CD4-positive, alpha-beta T cell (primary cell): ENCODE results near the gene EYA2. TPM values are rescaled to one million over a fixed set of nuclear protein-coding genes. Genes with fewer than 3 reads are reported as not detected.

Source experiments
- ATAC-seq: fragments of 200-7000 bp; cut with Tn5 transposase; one replicate; pipeline ENCODE4 v1.10.0; 2022; ENCODE audit warnings: mild to moderate bottlenecking; ENCODE audit not compliant: poor library complexity
- CTCF ChIA-PET: fragments of 350-600 bp; sonication (Branson Sonifier 250); formaldehyde crosslinking; loops from one replicate; lab custom pipeline; 2021; ENCODE audit warnings: antibody characterized with exemption, inconsistent platforms; lab: Charles Lee
- POLR2A ChIA-PET: fragments of 350-600 bp; sonication (Branson Sonifier 250); formaldehyde crosslinking; loops from one replicate; lab custom pipeline; 2021; ENCODE audit warnings: antibody characterized with exemption, inconsistent platforms; lab: Charles Lee
- DNase-seq, 14 experiments: peaks; one replicate each; pipeline ENCODE4 v3.0.0-alpha.2; 2013 to 2020; ENCODE audit warnings: mixed read lengths in 2 of 14
- H3K27ac ChIP-seq, 2 donors: one replicate each; pipeline versions ENCODE4 v1.5.1 to v1.7.0; 2013; ENCODE audit warnings: low read length in 2 of 2, low read depth in 1 of 2, mild to moderate bottlenecking in 1 of 2
- H3K27me3 ChIP-seq, 2 experiments: 1 replicate in 1 of 2; 2 replicates in 1 of 2; pipeline versions ENCODE4 v1.6.1 to v1.7.0; 2013; ENCODE audit warnings: low read length in 2 of 2, control low read depth in 1 of 2, mild to moderate bottlenecking in 1 of 2, moderate library complexity in 1 of 2; ENCODE audit not compliant: insufficient read depth in 2 of 2, control insufficient read depth in 1 of 2
- H3K36me3 ChIP-seq: one replicate; pipeline ENCODE4 v1.6.1; 2013; ENCODE audit warnings: low read length, control low read depth; ENCODE audit not compliant: insufficient read depth
- H3K4me1 ChIP-seq: one replicate; pipeline ENCODE4 v1.6.1; 2013; ENCODE audit warnings: low read length, control low read depth; ENCODE audit not compliant: insufficient read depth
- H3K4me3 ChIP-seq: one replicate; pipeline ENCODE4 v1.5.1; 2013; ENCODE audit warnings: mild to moderate bottlenecking, low read length, moderate library complexity
- H3K9me3 ChIP-seq, 2 experiments: 1 replicate in 1 of 2; 2 replicates in 1 of 2; pipeline versions ENCODE4 v1.6.1 to v1.7.0; 2013; ENCODE audit warnings: low read length in 2 of 2, mild to moderate bottlenecking in 2 of 2, control low read depth in 1 of 2, moderate library complexity in 1 of 2; ENCODE audit not compliant: control insufficient read depth in 1 of 2, insufficient read depth in 1 of 2
- H3K27ac Mint-ChIP-seq: one replicate; pipeline ENCODE4 v1.8.0; 2020; ENCODE audit warnings: mixed read lengths
- H3K27me3 Mint-ChIP-seq: one replicate; pipeline ENCODE4 v1.8.0; 2021; ENCODE audit warnings: mixed read lengths
- H3K36me3 Mint-ChIP-seq: one replicate; pipeline ENCODE4 v1.8.0; 2021; ENCODE audit warnings: low read depth, mixed read lengths
- H3K4me1 Mint-ChIP-seq: one replicate; pipeline ENCODE4 v1.8.0; 2021; ENCODE audit warnings: low read depth, mixed read lengths
- H3K4me3 Mint-ChIP-seq: one replicate; pipeline ENCODE4 v1.8.0; 2020; ENCODE audit warnings: mild to moderate bottlenecking, mixed read lengths
- H3K9me3 Mint-ChIP-seq: one replicate; pipeline ENCODE4 v1.8.0; 2020; ENCODE audit warnings: mixed read lengths
- CTCF ChIP-seq: fragments of 200-600 bp; IDR thresholded peaks from one replicate; pipeline ENCODE4 v1.8.0; 2022; ENCODE audit warnings: antibody characterized with exemption, mild to moderate bottlenecking
- intact Hi-C, 2 experiments: fragments of 100-400 bp; cut with DNase I in 1 of 2; cut with micrococcal nuclease in 1 of 2; formaldehyde crosslinking; loops; one replicate each; pipeline versions ENCODE4 v1.15.1 to v1.9.0; 2023 to 2025; cut with DNase I, micrococcal nuclease
- total RNA-seq, 174 experiments: library from RNA in 2 of 174; stranded (reverse) in 2 of 174; gene quantifications; one replicate each; pipeline ENCODE4 v1.2.3 and lab custom pipeline; 2021 to 2026

The EYA2 gene
- total RNA-seq, 2 experiments from 2014 or later: not detected

DNA sequence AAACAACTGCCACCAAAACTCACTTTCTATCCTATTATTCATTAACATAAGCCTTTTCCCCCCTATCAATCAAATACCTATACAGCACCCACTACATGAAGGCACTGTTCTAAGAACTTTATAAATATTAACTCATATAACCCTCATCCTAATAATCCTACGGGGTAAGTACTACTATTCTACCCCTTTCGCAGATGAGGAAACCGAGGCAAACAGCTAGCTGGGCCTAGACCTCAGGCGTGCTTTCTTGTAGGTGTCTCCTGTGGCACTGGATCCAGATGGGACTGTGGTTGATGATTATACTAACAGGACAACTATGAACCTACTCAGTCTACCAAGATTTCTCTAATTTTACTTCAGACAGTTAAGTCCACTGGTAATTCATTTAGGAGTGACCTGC lies 330.2 kb downstream of the EYA2 start:
- Mint-ChIP-seq H3K27me3 (no peaks in the 10 kb centered on the region), H3K36me3 (peaks cover 94% of the 10 kb centered on the region), H3K4me3 (no peak overlapping the region), H3K9me3 (no peaks in the 10 kb centered on the region), H3K27ac (no peak overlapping the region), H3K4me1 (peaks cover 6% of the 10 kb centered on the region)
- intact Hi-C loops: no loop called here
- CTCF ChIA-PET: no interaction called here
- Histone ChIP-seq H3K27me3 (no peaks in the 10 kb centered on the region), H3K4me3 (no peak overlapping the region), H3K27ac (no peak overlapping the region), H3K9me3 (no peaks in the 10 kb centered on the region), H3K4me1 (no peaks in the 10 kb centered on the region), H3K36me3 (peaks cover 81% of the 10 kb centered on the region)
- ATAC-seq (no peak), DNase-seq (no peak)
- no peak for TF ChIP-seq CTCF
- POLR2A ChIA-PET: interaction anchor here (0.6 kb wide), 1 partner anchor 496 kb away, joined by 4 read pairs; no protein-coding TSS in a partner anchor

DNA sequence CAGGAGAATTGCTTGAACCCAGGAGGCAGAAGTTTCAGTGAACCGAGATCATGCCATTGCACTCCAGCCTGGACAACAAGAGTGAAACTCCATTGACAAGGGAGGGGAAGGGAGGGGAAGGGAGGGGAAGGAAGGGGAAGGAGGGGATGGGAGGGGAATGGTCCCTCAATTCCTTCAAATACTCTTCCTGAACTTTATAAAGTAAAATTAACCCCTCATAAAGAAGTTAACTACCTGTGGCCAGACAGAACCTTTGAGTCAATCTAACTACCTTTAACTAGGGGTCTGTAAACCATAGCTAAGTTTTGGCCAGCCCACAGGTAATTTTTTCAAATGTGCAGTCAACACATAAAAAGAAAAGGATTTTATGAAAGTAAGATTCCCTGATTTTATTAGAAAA lies 330.8 kb downstream of the EYA2 start:
- POLR2A ChIA-PET: interaction anchor here (0.6 kb wide), 1 partner anchor 495 kb away, joined by 4 read pairs; no protein-coding TSS in a partner anchor
- Histone ChIP-seq H3K9me3 (no peaks in the 10 kb centered on the region), H3K36me3 (peaks cover 77% of the 10 kb centered on the region), H3K27me3 (no peaks in the 10 kb centered on the region), H3K4me1 (no peaks in the 10 kb centered on the region), H3K27ac (no peak overlapping the region), H3K4me3 (no peak overlapping the region)
- no peak for TF ChIP-seq CTCF
- ATAC-seq: no peak
- H3K4me1 Mint-ChIP-seq: peaks cover 6% of the 10 kb centered on the region
- no peak overlapping the region for H3K4me3 Mint-ChIP-seq
- no peaks in the 10 kb centered on the region for H3K9me3 Mint-ChIP-seq
- no peak for DNase-seq
- CTCF ChIA-PET: no interaction called here
- intact Hi-C loops: no loop called here
- H3K27ac Mint-ChIP-seq: no peak overlapping the region
- peaks cover 92% of the 10 kb centered on the region for H3K36me3 Mint-ChIP-seq
- H3K27me3 Mint-ChIP-seq: no peaks in the 10 kb centered on the region

GRCh38 chr20:47227119-47227518 lies 332.5 kb downstream of the EYA2 start:
- H3K27me3 Mint-ChIP-seq: no peaks in the 10 kb centered on the region
- H3K36me3 ChIP-seq: peaks cover 78% of the 10 kb centered on the region
- no peak overlapping the region for H3K4me3 Mint-ChIP-seq
- no peaks in the 10 kb centered on the region for H3K27me3 ChIP-seq
- CTCF ChIA-PET: no interaction called here
- no peak overlapping the region for H3K27ac ChIP-seq
- no peak for ATAC-seq
- peaks cover 6% of the 10 kb centered on the region for H3K4me1 Mint-ChIP-seq
- H3K9me3 Mint-ChIP-seq: no peaks in the 10 kb centered on the region
- POLR2A ChIA-PET: no interaction called here
- no peak overlapping the region for H3K27ac Mint-ChIP-seq
- no peak for DNase-seq
- no peak for TF ChIP-seq CTCF
- H3K4me3 ChIP-seq: no peak overlapping the region
- H3K9me3 ChIP-seq: no peaks in the 10 kb centered on the region
- intact Hi-C loops: no loop called here
- H3K4me1 ChIP-seq: no peaks in the 10 kb centered on the region
- peaks cover 91% of the 10 kb centered on the region for H3K36me3 Mint-ChIP-seq
